Measurements from ENCODE around the gene MAN2A1. TPM values are rescaled to one million over a fixed set of nuclear protein-coding genes. Genes with fewer than 3 reads are reported as not detected.

MAN2A1 gene
- total and polyA plus RNA-seq, 2 experiments from 2014 or later, result 32.5 to 129 TPM

DNA sequence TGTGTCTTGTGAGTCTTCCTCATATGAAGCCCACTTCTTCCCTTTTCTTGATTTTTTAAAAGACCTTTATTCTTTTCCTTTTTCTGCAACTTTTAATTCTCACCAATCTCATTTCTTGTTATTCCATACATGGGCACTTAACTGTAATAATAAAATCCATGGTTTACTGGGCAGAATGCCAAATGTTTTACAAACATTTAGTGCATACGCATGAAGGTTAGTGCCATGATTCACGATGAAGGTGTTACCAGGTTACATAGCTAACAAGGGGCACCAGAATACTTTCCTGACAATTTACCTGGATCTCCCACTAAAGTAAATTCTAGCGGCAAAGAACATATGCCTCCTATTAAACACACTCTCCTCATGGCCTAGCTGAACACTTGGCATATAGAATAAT lies 28.5 kb downstream of the MAN2A1 start (continued):
- no peak for TF ChIP-seq ZNF462 (CRISPR knock-in tag; IDR thresholded peaks at IDR 0.05)

DNA sequence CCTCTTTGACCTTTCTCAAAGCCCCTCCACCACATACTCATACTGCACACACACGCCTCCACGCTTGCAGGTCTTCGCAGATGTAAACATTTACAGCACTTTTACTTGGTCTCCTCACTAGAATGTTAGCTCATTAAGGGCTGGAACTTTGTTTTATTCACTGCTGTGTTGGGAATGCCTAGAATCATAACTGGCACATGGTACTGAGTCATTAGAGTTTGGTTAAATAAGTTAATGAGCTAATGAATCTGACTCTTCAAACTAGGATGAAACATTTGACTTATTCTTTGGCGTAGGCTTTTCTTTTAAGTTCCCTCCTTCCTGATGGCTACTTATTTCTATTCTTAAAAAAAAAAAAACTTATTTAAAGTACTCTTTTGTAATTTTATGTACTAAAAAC lies 28.9 kb downstream of the MAN2A1 start:
- no peaks in the 10 kb centered on the region; the same call in 1 of the 2 replicates for H3K36me3 ChIP-seq (ENCODE audit: insufficient read depth)
- H3F3A ChIP-seq (replicated peaks; ENCODE audit: low read depth), result no peaks in the 10 kb centered on the region
- H3K9me3 Mint-ChIP-seq, result no peaks in the 10 kb centered on the region
- no peak overlapping the region for H3K27ac Mint-ChIP-seq
- no peak overlapping the region for H3K4me2 ChIP-seq
- H3K27me3 Mint-ChIP-seq (ENCODE audit: insufficient read depth, low read depth, poor library complexity), result no peaks in the 10 kb centered on the region
- H4K20me1 ChIP-seq (replicated peaks; ENCODE audit: insufficient read depth), result peaks cover 12% of the 10 kb centered on the region
- peaks cover 31% of the 10 kb centered on the region for H3K4me1 Mint-ChIP-seq
- no peaks in the 10 kb centered on the region for H3K9me2 ChIP-seq (ENCODE audit: insufficient read depth)
- H3K4me3 ChIP-seq, result no peak overlapping the region
- H3K4me1 ChIP-seq (ENCODE audit: insufficient read depth), result peaks cover 14% of the 10 kb centered on the region
- no peak overlapping the region for H3K4me3 Mint-ChIP-seq
- H3K36me3 Mint-ChIP-seq (ENCODE audit: low read depth), result peaks cover 27% of the 10 kb centered on the region
- H3K27ac ChIP-seq (ENCODE audit: low read depth), result no peak overlapping the region
- H2AFZ ChIP-seq, result no peak overlapping the region
- H3K79me2 ChIP-seq (replicated peaks; ENCODE audit: insufficient read depth), result peaks cover 83% of the 10 kb centered on the region
- no peak for ATAC-seq
- no peak for DNase-seq (ENCODE audit: low spot score)
- no peaks in the 10 kb centered on the region for H3K27me3 ChIP-seq (ENCODE audit: insufficient read depth)
- no peak for TF ChIP-seq EZH2 (IDR thresholded peaks at IDR 0.05; ENCODE audit: low read depth, unreplicated experiment)
- TF ChIP-seq, protein P1, sequence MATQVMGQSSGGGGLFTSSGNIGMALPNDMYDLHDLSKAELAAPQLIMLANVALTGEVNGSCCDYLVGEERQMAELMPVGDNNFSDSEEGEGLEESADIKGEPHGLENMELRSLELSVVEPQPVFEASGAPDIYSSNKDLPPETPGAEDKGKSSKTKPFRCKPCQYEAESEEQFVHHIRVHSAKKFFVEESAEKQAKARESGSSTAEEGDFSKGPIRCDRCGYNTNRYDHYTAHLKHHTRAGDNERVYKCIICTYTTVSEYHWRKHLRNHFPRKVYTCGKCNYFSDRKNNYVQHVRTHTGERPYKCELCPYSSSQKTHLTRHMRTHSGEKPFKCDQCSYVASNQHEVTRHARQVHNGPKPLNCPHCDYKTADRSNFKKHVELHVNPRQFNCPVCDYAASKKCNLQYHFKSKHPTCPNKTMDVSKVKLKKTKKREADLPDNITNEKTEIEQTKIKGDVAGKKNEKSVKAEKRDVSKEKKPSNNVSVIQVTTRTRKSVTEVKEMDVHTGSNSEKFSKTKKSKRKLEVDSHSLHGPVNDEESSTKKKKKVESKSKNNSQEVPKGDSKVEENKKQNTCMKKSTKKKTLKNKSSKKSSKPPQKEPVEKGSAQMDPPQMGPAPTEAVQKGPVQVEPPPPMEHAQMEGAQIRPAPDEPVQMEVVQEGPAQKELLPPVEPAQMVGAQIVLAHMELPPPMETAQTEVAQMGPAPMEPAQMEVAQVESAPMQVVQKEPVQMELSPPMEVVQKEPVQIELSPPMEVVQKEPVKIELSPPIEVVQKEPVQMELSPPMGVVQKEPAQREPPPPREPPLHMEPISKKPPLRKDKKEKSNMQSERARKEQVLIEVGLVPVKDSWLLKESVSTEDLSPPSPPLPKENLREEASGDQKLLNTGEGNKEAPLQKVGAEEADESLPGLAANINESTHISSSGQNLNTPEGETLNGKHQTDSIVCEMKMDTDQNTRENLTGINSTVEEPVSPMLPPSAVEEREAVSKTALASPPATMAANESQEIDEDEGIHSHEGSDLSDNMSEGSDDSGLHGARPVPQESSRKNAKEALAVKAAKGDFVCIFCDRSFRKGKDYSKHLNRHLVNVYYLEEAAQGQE (IDR thresholded peaks at IDR 0.05; ENCODE audit: unreplicated experiment), result no peak
- no peak for TF ChIP-seq ZNF331 (CRISPR knock-in tag; IDR thresholded peaks at IDR 0.05; ENCODE audit: low read depth)
- no peak for TF ChIP-seq STAT1 (IDR thresholded peaks at IDR 0.05; ENCODE audit: unreplicated experiment)
- TF ChIP-seq JUNB (IDR thresholded peaks at IDR 0.05; ENCODE audit: unreplicated experiment), result no peak
- TF ChIP-seq EZH2phosphoT487 (IDR thresholded peaks at IDR 0.05; ENCODE audit: unreplicated experiment), result no peak
- TF ChIP-seq CTCF (conservative IDR thresholded peaks at IDR 0.05; ENCODE audit: low read depth in 2 of 2), result no peak
